PC-3 (cell line): ENCODE results near the gene ZNF385C.

ENCODE experiments used
- EZH2 ChIP-seq: fragments of 300-600 bp; sonication (generic); IDR thresholded peaks from one replicate; pipeline ENCODE4 v1.6.1; 2017; ENCODE audit warnings: antibody characterized with exemption, mild to moderate bottlenecking, low read length; ENCODE audit not compliant: unreplicated experiment
- TF ChIP-seq, protein P1 (sequence below): fragments of 300-600 bp; sonication (generic); conservative IDR thresholded peaks from 2 replicates; pipeline ENCODE4 v1.5.1; 2017; ENCODE audit warnings: antibody characterized with exemption, low read depth, mild to moderate bottlenecking, low read length

DNA sequence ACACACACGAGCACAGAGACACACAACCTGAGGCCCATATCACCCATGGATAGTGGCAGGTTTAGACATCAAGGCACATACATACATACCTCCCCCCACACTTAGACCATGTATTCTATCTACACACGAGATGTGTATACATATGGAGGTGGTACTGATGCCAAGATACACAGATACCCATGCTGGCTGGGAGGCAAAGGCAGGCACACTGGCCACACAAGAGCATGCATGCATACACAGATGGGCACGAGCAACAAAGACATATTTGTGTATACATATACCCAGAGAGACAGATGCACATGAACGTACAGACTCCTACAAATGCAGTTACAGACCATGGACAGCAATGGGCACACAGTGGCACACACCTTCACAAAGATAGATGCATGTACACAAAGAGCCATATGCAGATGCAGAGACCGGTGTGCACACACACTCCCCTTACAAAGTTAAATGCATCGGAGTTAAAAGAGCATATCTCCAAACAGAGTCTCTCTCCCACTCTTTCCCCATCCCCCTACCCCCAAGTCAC, 45.9 kb downstream of the ZNF385C start:
- TF ChIP-seq, protein P1, sequence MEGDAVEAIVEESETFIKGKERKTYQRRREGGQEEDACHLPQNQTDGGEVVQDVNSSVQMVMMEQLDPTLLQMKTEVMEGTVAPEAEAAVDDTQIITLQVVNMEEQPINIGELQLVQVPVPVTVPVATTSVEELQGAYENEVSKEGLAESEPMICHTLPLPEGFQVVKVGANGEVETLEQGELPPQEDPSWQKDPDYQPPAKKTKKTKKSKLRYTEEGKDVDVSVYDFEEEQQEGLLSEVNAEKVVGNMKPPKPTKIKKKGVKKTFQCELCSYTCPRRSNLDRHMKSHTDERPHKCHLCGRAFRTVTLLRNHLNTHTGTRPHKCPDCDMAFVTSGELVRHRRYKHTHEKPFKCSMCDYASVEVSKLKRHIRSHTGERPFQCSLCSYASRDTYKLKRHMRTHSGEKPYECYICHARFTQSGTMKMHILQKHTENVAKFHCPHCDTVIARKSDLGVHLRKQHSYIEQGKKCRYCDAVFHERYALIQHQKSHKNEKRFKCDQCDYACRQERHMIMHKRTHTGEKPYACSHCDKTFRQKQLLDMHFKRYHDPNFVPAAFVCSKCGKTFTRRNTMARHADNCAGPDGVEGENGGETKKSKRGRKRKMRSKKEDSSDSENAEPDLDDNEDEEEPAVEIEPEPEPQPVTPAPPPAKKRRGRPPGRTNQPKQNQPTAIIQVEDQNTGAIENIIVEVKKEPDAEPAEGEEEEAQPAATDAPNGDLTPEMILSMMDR, result no peak
- no peak for TF ChIP-seq EZH2
